Measurements from ENCODE around the gene TUBA4A.

TUBA4A gene

DNA sequence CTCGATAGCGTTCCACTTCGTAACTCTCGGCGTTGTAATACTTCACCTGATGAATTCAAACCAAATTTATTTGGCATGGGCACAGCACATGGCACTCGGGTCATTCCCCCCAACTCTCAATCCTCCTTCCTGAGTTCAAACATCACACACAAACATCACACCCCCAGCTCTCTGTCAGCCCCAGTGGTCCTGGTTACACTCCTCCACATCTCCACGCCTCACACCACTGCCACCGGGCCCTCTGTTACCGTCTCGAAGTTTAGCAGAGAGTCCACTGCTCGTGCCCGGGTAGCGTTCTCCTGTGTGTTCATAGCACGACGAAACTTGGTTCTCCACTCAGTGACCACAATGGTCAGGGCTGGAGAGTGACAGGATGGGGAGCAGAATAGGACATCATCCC lies 39.6 kb downstream of the TUBA4A start:
- no peak for DNase-seq (ENCODE audit: insufficient read length)
- no peak for FAIRE-seq
- TF ChIP-seq POLR2A (IDR thresholded peaks at IDR 0.05; ENCODE audit: low read depth, low read length), result no peak
- TF ChIP-seq TAF1 (IDR thresholded peaks at IDR 0.05; ENCODE audit: borderline replicate concordance, low read depth, low read length), result no peak
- TF ChIP-seq POLR2AphosphoS5 (IDR thresholded peaks at IDR 0.05; ENCODE audit: low read depth, low read length), result no peak

DNA sequence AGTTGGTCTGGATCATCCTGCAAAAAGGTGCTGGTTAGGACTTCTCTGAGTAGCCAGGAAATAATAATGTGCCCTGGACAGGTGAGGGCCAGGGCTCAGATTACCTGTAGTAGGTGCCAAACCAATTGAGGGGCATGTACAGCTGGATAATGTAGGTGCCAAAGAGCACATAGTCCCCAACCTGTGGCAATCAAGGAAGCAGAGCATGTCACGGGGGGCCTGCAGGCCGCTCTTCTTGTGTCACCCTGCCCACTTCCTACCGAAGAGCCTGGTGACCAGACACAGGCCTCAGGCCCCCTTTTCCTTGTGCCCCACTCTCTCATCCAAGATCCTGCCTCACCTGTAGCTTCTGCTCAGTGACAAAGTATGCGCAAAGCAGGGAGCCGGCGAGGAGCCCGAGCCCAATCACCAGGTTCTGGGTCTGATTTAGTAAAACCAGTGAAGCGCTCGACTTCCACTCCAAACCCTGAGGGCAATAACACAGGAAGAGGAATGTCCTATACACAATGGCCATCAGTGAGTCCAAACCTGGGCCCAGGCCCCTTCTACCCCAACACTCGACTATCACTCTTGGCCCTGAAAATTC lies 40.1 kb downstream of the TUBA4A start:
- no peak for FAIRE-seq
- TF ChIP-seq TAF1 (IDR thresholded peaks at IDR 0.05; ENCODE audit: borderline replicate concordance, low read depth, low read length) (no peak), POLR2A (IDR thresholded peaks at IDR 0.05; ENCODE audit: low read depth, low read length) (no peak)
- DNase-seq (ENCODE audit: insufficient read length), result no peak

DNA sequence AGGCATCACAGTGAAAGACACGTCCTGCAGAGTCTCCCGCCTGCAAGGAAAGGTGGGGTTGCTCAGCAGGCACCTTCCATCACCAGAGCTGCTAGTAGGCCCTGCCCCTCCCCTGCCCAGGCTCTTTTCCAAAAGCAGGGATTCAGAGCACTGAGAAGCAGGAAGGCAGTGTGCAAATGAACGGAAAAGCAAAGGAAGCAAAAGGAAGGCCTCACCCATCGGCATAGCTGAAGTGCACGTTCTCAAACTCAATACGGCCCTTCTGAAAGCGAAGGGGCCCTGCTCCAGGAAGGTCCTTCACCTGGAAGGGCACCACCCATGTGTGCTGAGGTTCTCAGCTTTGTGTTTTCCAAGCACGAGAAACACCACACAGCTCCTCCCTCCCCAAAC lies 40.7 kb downstream of the TUBA4A start:
- FAIRE-seq (no peak), DNase-seq (ENCODE audit: insufficient read length) (no peak)
- TF ChIP-seq POLR2A (IDR thresholded peaks at IDR 0.05; ENCODE audit: low read depth, low read length) (no peak), TAF1 (IDR thresholded peaks at IDR 0.05; ENCODE audit: borderline replicate concordance, low read depth, low read length) (no peak), POLR2AphosphoS5 (IDR thresholded peaks at IDR 0.05; ENCODE audit: low read depth, low read length) (no peak)

DNA sequence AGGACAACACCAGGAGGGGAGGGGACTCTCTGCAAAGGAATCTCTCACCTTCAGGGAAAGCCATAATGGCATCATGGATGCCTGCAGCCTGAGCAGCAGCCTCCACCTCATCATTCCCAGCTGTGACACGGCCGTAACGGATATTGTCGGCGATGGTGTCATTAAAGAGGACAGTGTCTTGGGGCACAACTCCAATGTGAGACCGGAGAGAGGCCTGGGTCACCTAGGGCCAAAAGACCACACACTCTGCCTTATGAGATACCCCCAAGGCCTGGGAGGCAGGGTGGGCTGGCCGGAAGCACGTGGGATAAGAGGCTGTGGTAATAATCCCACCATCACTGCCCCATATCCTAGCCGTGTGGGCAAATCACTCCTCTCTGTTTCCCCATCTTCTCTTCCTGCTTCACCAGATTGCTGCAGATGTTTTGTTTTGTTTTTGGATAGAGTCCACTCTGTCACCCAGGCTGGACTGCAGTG lies 42.8 kb downstream of the TUBA4A start:
- FAIRE-seq, result no peak
- no peak for DNase-seq (ENCODE audit: insufficient read length)

DNA sequence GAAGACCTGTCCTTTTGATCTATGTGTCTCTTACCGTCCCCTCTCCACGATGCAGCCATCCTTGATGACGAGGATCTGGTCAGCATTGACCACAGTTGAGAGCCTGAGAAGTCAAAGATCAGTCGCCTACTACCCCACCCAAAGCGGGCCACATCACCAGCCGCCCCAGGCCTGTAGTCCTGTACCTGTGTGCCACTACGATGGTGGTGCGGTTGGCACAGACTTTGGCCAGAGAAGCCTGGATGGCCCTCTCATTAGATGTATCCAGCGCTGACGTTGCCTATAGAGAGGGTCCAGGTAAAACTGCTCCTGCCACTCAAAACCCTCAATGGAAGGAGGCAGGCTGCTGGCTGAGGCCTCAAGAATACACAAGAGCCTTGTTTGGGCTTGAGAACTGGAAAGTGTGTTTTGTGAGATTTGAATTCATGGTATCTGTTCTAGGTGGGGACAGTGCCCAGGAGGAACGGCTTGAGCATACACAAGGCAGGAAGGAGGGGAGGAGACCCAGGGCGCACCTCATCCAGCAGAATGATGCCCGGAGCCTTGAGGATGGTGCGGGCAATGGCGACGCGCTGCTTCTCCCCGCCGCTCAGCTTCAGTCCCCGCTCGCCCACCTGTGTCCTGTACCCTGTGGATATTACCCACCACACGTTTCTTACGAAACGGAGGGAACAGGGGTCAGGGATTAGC lies 43.4 kb downstream of the TUBA4A start:
- no peak for TF ChIP-seq POLR2A (IDR thresholded peaks at IDR 0.05; ENCODE audit: low read depth, low read length)
- no peak for TF ChIP-seq TAF1 (IDR thresholded peaks at IDR 0.05; ENCODE audit: borderline replicate concordance, low read depth, low read length)
- 0 out of 2 replicates have a peak, but pooled peaks have one; percentile 14 for TF ChIP-seq POLR2AphosphoS5 (IDR thresholded peaks at IDR 0.05; ENCODE audit: low read depth, low read length)

More for the DNA sequence above, 42.8 kb downstream of the TUBA4A start:
- TF ChIP-seq POLR2AphosphoS5 (IDR thresholded peaks at IDR 0.05; ENCODE audit: low read depth, low read length) (no peak), POLR2A (IDR thresholded peaks at IDR 0.05; ENCODE audit: low read depth, low read length) (peak; percentile 23; the same call in 1 of the 2 replicates)

DNA sequence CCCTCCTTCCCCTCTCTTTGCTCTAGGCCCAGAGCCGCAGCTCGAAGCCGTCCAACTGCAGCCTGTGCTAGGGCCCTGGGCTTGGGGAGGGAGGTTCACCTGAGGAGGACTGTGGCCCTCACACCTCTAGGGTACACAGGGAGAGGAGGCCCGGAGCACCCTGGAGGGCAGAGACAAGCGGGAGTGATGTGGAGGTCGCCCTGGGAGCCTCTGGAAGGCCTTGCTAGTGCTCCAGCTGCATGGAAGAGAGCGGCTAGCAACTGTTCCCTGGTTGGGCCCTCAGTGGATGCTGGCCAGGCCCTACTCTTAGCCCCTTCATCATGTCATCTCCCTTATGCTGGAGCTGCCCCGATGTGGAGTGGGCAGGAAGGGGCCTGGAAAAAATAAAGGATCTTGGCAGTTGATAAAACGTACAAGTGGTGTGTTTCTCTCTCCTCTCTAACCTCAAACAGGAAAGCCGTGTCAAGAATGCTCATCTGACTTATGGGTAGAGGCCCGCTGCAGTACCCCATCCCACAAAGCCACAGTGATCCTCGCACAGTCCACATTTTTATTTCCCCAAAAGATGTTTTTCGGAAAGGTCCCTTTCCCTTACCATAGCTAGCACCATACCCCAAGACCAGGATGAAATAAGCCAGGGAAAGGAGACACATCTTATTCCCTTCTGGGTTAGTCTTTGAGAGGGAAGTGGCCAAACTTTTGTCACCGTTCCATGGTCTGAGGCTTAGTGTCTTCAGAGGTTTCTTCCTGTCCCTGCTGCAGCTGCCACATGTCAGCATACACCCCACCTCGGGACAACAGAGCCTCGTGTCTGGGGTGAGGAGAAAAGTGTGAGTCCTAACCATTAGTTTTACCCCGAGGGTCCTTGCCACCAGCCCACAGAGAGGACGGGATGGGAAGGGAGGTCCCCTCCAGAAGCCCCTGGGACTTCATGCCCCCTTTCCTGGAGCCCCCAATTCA lies 44.2 kb downstream of the TUBA4A start:
- no peak for DNase-seq (ENCODE audit: insufficient read length)
- TF ChIP-seq TAF1 (IDR thresholded peaks at IDR 0.05; ENCODE audit: borderline replicate concordance, low read depth, low read length), result no peak
- no peak for TF ChIP-seq POLR2AphosphoS5 (IDR thresholded peaks at IDR 0.05; ENCODE audit: low read depth, low read length)
- TF ChIP-seq POLR2A (IDR thresholded peaks at IDR 0.05; ENCODE audit: low read depth, low read length), result no peak
- no peak for FAIRE-seq

More for the DNA sequence above, 43.4 kb downstream of the TUBA4A start:
- no peak for FAIRE-seq
- no peak for DNase-seq (ENCODE audit: insufficient read length)

DNA sequence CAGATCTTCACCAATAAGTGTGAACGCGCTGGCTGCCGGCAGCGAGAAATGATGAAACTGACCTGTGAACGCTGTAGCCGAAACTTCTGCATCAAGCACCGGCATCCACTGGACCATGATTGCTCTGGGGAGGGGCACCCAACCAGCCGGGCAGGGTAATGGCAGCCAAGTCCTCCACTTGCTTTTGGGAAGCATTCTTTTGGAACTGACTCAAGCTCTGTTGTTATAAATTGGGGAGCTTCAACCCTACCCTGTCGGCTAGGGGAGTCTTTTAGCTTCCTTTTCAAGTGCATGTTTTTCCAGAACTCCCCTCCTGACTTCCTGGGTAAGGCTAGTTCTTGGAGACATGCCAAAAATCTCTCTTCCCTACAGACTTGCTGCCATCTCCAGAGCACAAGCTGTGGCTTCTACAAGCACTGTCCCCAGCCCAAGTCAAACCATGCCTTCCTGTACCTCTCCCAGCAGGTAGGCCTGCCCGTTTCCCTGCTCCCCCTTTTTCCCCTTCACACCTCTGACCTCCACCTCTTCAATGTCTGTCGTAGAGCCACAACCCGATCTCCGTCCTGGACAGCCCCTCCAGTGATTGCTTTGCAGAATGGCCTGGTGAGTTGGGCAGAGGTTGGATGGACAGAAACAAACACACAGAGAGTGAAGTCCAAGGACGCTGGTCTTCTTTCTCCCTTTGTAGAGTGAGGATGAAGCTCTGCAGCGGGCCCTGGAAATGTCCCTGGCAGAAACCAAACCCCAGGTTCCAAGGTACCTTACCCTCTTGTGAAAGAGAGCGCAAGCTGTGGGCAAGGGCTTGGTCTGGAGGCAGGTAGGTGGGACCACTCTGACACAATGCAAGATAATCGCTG lies 45.6 kb downstream of the TUBA4A start:
- TF ChIP-seq POLR2AphosphoS5 (IDR thresholded peaks at IDR 0.05; ENCODE audit: low read depth, low read length), result no peak
- TF ChIP-seq TAF1 (IDR thresholded peaks at IDR 0.05; ENCODE audit: borderline replicate concordance, low read depth, low read length), result no peak
- no peak for TF ChIP-seq POLR2A (IDR thresholded peaks at IDR 0.05; ENCODE audit: low read depth, low read length)
- DNase-seq (ENCODE audit: insufficient read length) (no peak), FAIRE-seq (no peak)

DNA sequence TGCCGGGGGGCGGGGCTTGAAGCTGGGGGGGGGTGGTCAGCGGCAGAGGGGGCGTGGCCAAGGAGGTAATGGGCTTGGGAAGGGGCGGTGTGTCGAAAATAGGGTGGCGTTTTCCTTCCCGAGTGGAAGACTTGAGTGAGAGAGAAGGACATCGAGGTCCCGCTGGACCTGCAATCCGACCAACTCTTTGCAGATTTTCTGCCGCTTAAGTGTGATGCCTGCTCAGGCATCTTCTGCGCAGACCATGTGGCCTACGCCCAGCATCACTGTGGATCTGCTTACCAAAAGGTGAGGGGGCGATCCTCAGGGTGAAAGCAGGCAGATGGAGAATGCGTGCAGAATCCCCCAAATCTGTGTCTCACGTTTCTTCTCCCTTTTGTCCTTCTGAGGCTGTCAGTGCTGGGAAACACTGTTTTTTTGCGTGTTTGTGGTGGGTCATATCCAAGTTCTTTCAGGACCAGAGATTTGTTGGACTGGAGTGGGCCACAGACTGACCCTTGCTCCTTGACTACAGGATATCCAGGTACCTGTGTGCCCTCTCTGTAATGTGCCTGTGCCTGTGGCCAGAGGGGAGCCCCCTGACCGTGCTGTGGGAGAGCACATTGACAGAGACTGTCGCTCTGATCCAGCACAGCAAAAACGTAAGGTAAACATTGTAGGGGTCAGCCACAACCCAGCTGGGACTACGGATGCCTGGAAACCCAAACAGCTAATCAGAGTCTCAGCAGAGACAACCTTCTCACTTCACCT lies 46.4 kb downstream of the TUBA4A start:
- DNase-seq (ENCODE audit: insufficient read length) (no peak), FAIRE-seq (peak; percentile 27)
- TF ChIP-seq TAF1 (IDR thresholded peaks at IDR 0.05; ENCODE audit: borderline replicate concordance, low read depth, low read length) (no peak), POLR2A (IDR thresholded peaks at IDR 0.05; ENCODE audit: low read depth, low read length) (no peak), POLR2AphosphoS5 (IDR thresholded peaks at IDR 0.05; ENCODE audit: low read depth, low read length) (no peak)

DNA sequence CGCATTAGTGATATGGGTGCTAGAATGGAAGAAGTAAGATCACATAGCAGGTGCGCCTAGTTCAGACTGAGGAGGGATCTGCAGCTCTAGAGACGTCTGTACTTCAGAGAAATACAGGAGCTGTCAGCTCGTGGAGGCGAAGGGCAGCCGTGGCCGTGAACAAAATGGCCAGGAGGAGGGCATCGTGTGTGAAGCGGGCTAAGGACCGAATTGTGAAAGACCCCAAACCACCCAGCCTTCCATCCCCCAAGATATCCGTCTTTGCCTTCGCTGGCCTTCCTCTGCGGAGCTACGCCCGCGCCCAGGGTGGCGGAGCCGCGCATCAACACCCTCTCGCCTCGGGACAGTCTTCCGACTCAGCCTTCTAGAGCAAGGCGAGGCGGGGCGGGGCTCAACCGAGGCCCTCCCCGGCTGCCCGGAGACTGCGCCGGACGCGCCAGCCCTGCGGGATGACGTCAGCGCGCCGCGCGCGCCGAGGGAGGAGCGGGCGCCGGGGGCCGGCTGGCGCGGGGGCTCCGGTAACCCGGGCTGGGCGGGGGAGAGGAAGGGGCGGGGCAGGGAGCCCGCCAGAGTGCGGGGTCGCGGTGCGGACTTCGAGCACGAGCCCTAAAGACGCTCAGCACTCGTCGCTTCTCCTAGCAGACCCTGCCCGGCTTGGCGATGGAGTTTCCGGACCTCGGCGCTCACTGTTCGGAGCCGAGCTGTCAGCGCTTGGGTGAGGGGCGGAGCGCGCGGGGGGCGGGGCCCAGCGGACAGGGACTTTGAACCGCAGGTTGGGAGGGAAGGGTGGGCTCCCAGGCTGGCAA lies 47.2 kb downstream of the TUBA4A start, which contains the start of gene ZFAND2B:
Gene ZFAND2B (plus strand): TSS at position 455 of the 806 bp plus-strand sequence. CDS start 206 bp downstream, at position 661.
- peak; percentile 93 for FAIRE-seq
- DNase-seq (ENCODE audit: insufficient read length), result peak; percentile 99
- peak; percentile 95 for TF ChIP-seq POLR2AphosphoS5 (IDR thresholded peaks at IDR 0.05; ENCODE audit: low read depth, low read length)
- peak; percentile 87 for TF ChIP-seq TAF1 (IDR thresholded peaks at IDR 0.05; ENCODE audit: borderline replicate concordance, low read depth, low read length)
- peak; percentile 98 for TF ChIP-seq POLR2A (IDR thresholded peaks at IDR 0.05; ENCODE audit: low read depth, low read length)

Data from GM12892 (cell line).